WTC11 (cell line): ENCODE results near the gene EPHX1. TPM values are rescaled to one million over a fixed set of nuclear protein-coding genes. Genes with fewer than 3 reads are reported as not detected.
A peak's percentile ranks its signal among the peaks of the same experiment; 100 is the strongest.

Experiments
- ATAC-seq: fragments of 200-7000 bp; cut with Tn5 transposase; 2 replicates; pipeline ENCODE4 v1.10.0; 2021; ENCODE audit warnings: mild to moderate bottlenecking, moderate library complexity
- CTCF ChIA-PET: fragments of 300-600 bp; sonication (Branson Sonifier 250); formaldehyde crosslinking; loops from one replicate; lab custom pipeline; 2021; ENCODE audit warnings: antibody characterized with exemption; lab: Charles Lee
- POLR2A ChIA-PET: fragments of 350-600 bp; sonication (Branson Sonifier 250); formaldehyde crosslinking; loops from one replicate; lab custom pipeline; 2021; ENCODE audit warnings: antibody characterized with exemption; lab: Charles Lee
- DNase-seq: peaks from one replicate; pipeline ENCODE4 v3.0.0; 2021; ENCODE audit warnings: low spot score
- H3K27ac Mint-ChIP-seq: 2 replicates; pipeline ENCODE4 v1.8.0; 2021; ENCODE audit warnings: mixed read lengths
- H3K27me3 Mint-ChIP-seq: 2 replicates; pipeline ENCODE4 v1.8.0; 2021; ENCODE audit warnings: low read depth, mild to moderate bottlenecking, moderate library complexity, mixed read lengths
- H3K36me3 Mint-ChIP-seq: 2 replicates; pipeline ENCODE4 v1.8.0; 2021; ENCODE audit warnings: mixed read lengths
- H3K4me1 Mint-ChIP-seq: 2 replicates; pipeline ENCODE4 v1.8.0; 2022; ENCODE audit warnings: mixed read lengths
- H3K4me3 Mint-ChIP-seq: 2 replicates; pipeline ENCODE4 v1.8.0; 2021; ENCODE audit warnings: mild to moderate bottlenecking, moderate library complexity, mixed read lengths
- H3K9me3 Mint-ChIP-seq: 2 replicates; pipeline ENCODE4 v1.8.0; 2021; ENCODE audit warnings: mixed read lengths
- ATF1 ChIP-seq: sonication (generic); formaldehyde crosslinking; IDR thresholded peaks from 2 replicates; pipeline ENCODE4 v1.8.1; 2023; ENCODE audit warnings: mild to moderate bottlenecking, moderate library complexity, missing genetic modification reagents
- ATF6 ChIP-seq: sonication (generic); formaldehyde crosslinking; IDR thresholded peaks from 2 replicates; pipeline ENCODE4 v1.8.1; 2023; ENCODE audit warnings: mild to moderate bottlenecking, missing genetic modification reagents
- E2F1 ChIP-seq: sonication (generic); formaldehyde crosslinking; IDR thresholded peaks from 2 replicates; pipeline ENCODE4 v1.8.0; 2022; ENCODE audit warnings: mild to moderate bottlenecking, missing genetic modification reagents
- E2F4 ChIP-seq: sonication (generic); formaldehyde crosslinking; IDR thresholded peaks from 2 replicates; pipeline ENCODE4 v1.8.1; 2022; ENCODE audit warnings: low read depth, mild to moderate bottlenecking, moderate library complexity, missing genetic modification reagents, borderline replicate concordance
- E2F5 ChIP-seq: sonication (generic); formaldehyde crosslinking; IDR thresholded peaks from 2 replicates; pipeline ENCODE4 v1.8.1; 2022; ENCODE audit warnings: mild to moderate bottlenecking, moderate library complexity, missing genetic modification reagents
- FOXP1 ChIP-seq: sonication (generic); formaldehyde crosslinking; IDR thresholded peaks from 2 replicates; pipeline ENCODE4 v1.8.0; 2022; ENCODE audit warnings: missing genetic modification reagents, mild to moderate bottlenecking, moderate library complexity, borderline replicate concordance
- GABPB1 ChIP-seq: sonication (generic); formaldehyde crosslinking; IDR thresholded peaks from 2 replicates; pipeline ENCODE4 v1.8.1; 2023; ENCODE audit warnings: mild to moderate bottlenecking, missing genetic modification reagents
- HMGXB4 ChIP-seq: sonication (generic); formaldehyde crosslinking; IDR thresholded peaks from 2 replicates; pipeline ENCODE4 v1.8.1; 2023; ENCODE audit warnings: mild to moderate bottlenecking, moderate library complexity, missing genetic modification reagents
- IRF2 ChIP-seq: sonication (generic); formaldehyde crosslinking; IDR thresholded peaks from 2 replicates; pipeline ENCODE4 v1.8.0; 2022; ENCODE audit warnings: low read depth, missing genetic modification reagents, borderline replicate concordance
- MLX ChIP-seq: sonication (generic); formaldehyde crosslinking; IDR thresholded peaks from 2 replicates; pipeline ENCODE4 v1.8.1; 2023; ENCODE audit warnings: mild to moderate bottlenecking, missing genetic modification reagents, moderate library complexity
- NR2C2 ChIP-seq: sonication (generic); formaldehyde crosslinking; IDR thresholded peaks from 2 replicates; pipeline ENCODE4 v1.8.0; 2022; ENCODE audit warnings: mild to moderate bottlenecking, missing genetic modification reagents
- OVOL2 ChIP-seq: fragments of 250-450 bp; sonication (Bioruptor Pico); IDR thresholded peaks from 2 replicates; pipeline ENCODE4 v1.9.0; 2021; ENCODE audit warnings: mild to moderate bottlenecking, borderline replicate concordance
- TCF7 ChIP-seq: sonication (generic); formaldehyde crosslinking; IDR thresholded peaks from 2 replicates; pipeline ENCODE4 v1.8.0; 2022; ENCODE audit warnings: mild to moderate bottlenecking, low read depth, missing genetic modification reagents, moderate library complexity
- TEAD4 ChIP-seq: sonication (generic); formaldehyde crosslinking; IDR thresholded peaks from 2 replicates; pipeline ENCODE4 v1.8.0; 2022; ENCODE audit warnings: mild to moderate bottlenecking, missing genetic modification reagents
- USF1 ChIP-seq: sonication (generic); formaldehyde crosslinking; IDR thresholded peaks from 2 replicates; pipeline ENCODE4 v1.8.0; 2022; ENCODE audit warnings: mild to moderate bottlenecking, missing genetic modification reagents
- ZNF121 ChIP-seq: sonication (generic); formaldehyde crosslinking; IDR thresholded peaks from 2 replicates; pipeline ENCODE4 v1.8.0; 2023; ENCODE audit warnings: missing genetic modification reagents
- ZNF219 ChIP-seq: sonication (generic); formaldehyde crosslinking; IDR thresholded peaks from 2 replicates; pipeline ENCODE4 v1.8.0; 2023; ENCODE audit warnings: missing genetic modification reagents, mild to moderate bottlenecking, borderline replicate concordance
- ZNF232 ChIP-seq: sonication (generic); formaldehyde crosslinking; IDR thresholded peaks from 2 replicates; pipeline ENCODE4 v1.8.0; 2022; ENCODE audit warnings: mild to moderate bottlenecking, missing genetic modification reagents
- ZNF532 ChIP-seq: fragments of 250-450 bp; sonication (Bioruptor Pico); IDR thresholded peaks from 2 replicates; pipeline ENCODE4 v1.9.0; 2021; ENCODE audit warnings: mild to moderate bottlenecking, borderline replicate concordance
- ZNF671 ChIP-seq: fragments of 250-450 bp; sonication (Bioruptor Pico); IDR thresholded peaks from 2 replicates; pipeline ENCODE4 v1.8.0; 2021; ENCODE audit warnings: mild to moderate bottlenecking
- ZSCAN18 ChIP-seq: fragments of 250-450 bp; sonication (Bioruptor Pico); IDR thresholded peaks from 2 replicates; pipeline ENCODE4 v2.1.2; 2022; ENCODE audit warnings: mild to moderate bottlenecking, moderate library complexity
- total RNA-seq: library from RNA; stranded (reverse); gene quantifications from 3 replicates; pipeline ENCODE4 v1.2.3, GENCODE V29; 2021

EPHX1 gene
- total RNA-seq, 1 experiment from 2014 or later = 60.9 TPM

GRCh38 chr1:225822655-225823403 is 12.9 kb downstream of the EPHX1 start (continued):
- TF ChIP-seq HMGXB4 (CRISPR knock-in tag) = no peak
- TF ChIP-seq TEAD4 (CRISPR knock-in tag) = no peak
- TF ChIP-seq ZSCAN18 = no peak
- no peak for TF ChIP-seq ATF6 (CRISPR knock-in tag)
- TF ChIP-seq MLX (CRISPR knock-in tag) = no peak
- no peak for TF ChIP-seq E2F5 (CRISPR knock-in tag)
- TF ChIP-seq ZNF671 = no peak
- no peak for TF ChIP-seq USF1 (CRISPR knock-in tag)
- no peak for TF ChIP-seq OVOL2
- TF ChIP-seq ZNF121 = no peak; the same call in 1 of the 2 replicates
- TF ChIP-seq ZNF219 (CRISPR knock-in tag) = no peak
- TF ChIP-seq IRF2 = no peak
- TF ChIP-seq TCF7 (CRISPR knock-in tag) = no peak

GRCh38 chr1:225823811-225824261 is 13.9 kb downstream of the EPHX1 start:
- peaks cover 42% of the 10 kb centered on the region for H3K4me1 Mint-ChIP-seq
- H3K27ac Mint-ChIP-seq = 0 out of 2 replicates have a peak overlapping the region, but pooled peaks have one; percentile 46
- H3K9me3 Mint-ChIP-seq = no peaks in the 10 kb centered on the region
- ATAC-seq (peak; percentile 9; the same call in 1 of the 2 replicates), DNase-seq (no peak)
- CTCF ChIA-PET = interaction anchor here (0.7 to 3.3 kb wide), 7 partner anchors 11 to 349 kb away, joined by 4 to 17 read pairs (median 7); partner anchors contain the start of genes EPHX1 and SRP9
- H3K27me3 Mint-ChIP-seq = no peaks in the 10 kb centered on the region; the same call in 1 of the 2 replicates
- H3K36me3 Mint-ChIP-seq = peaks cover 5% of the 10 kb centered on the region; the same call in 1 of the 2 replicates
- POLR2A ChIA-PET = interaction anchor here (0.7 kb wide), 1 partner anchor 9 kb away, joined by 4 read pairs; no protein-coding TSS in a partner anchor
- H3K4me3 Mint-ChIP-seq = no peak overlapping the region
- TF ChIP-seq E2F1 (CRISPR knock-in tag) = no peak
- TF ChIP-seq E2F4 = no peak
- TF ChIP-seq NR2C2 (CRISPR knock-in tag) = no peak
- no peak for TF ChIP-seq ATF1 (CRISPR knock-in tag)
- no peak for TF ChIP-seq GABPB1 (CRISPR knock-in tag)
- no peak for TF ChIP-seq ZNF232
- no peak for TF ChIP-seq ZNF532 (CRISPR knock-in tag)
- TF ChIP-seq FOXP1 (CRISPR knock-in tag) = no peak
